HCT116 (cell line): ENCODE results near the gene CMIP.

Source experiments
- ATF3 ChIP-seq: IDR thresholded peaks from 2 replicates; pipeline ENCODE4 v1.6.1; 2012
- CEBPB ChIP-seq: IDR thresholded peaks from 2 replicates; pipeline ENCODE4 v1.6.1; 2012; ENCODE audit warnings: low read depth
- CTCF ChIP-seq, 3 experiments: fragments of 200-600 bp in 1 of 3; sonication (generic) in 1 of 3; IDR thresholded peaks in 2 of 3; conservative IDR thresholded peaks in 1 of 3; 2 replicates each; pipeline ENCODE4 v1.5.1; 2012 to 2017; ENCODE audit warnings: low read depth in 2 of 3, low read length in 2 of 3, antibody characterized with exemption in 1 of 3, borderline replicate concordance in 1 of 3, control low read depth in 1 of 3, mild to moderate bottlenecking in 1 of 3, mixed read lengths in 1 of 3, mixed run types in 1 of 3, moderate library complexity in 1 of 3; ENCODE audit not compliant: insufficient read depth in 1 of 3
- ELF1 ChIP-seq: IDR thresholded peaks from 2 replicates; pipeline ENCODE4 v1.6.1; 2012; ENCODE audit warnings: low read depth, borderline replicate concordance
- EZH2 ChIP-seq: fragments of 200-600 bp; sonication (generic); IDR thresholded peaks from 2 replicates; pipeline ENCODE4 v1.6.1; 2017; ENCODE audit warnings: antibody characterized with exemption, mixed run types
- JUND ChIP-seq: IDR thresholded peaks from 2 replicates; pipeline ENCODE4 v1.6.1; 2012
- POLR2A ChIP-seq: IDR thresholded peaks from 2 replicates; pipeline ENCODE4 v1.7.0; 2011; ENCODE audit warnings: borderline replicate concordance; ENCODE audit not compliant: insufficient read depth, insufficient read length; ENCODE audit errors: extremely low read depth
- POLR2AphosphoS5 ChIP-seq: IDR thresholded peaks from 2 replicates; pipeline ENCODE4 v1.6.1; 2011; ENCODE audit warnings: mild to moderate bottlenecking, low read depth, low read length, moderate library complexity
- TCF7L2 ChIP-seq: IDR thresholded peaks from 2 replicates; pipeline ENCODE4 v1.7.0; 2011; ENCODE audit warnings: borderline replicate concordance, inconsistent platforms; ENCODE audit not compliant: insufficient read depth, insufficient read length; ENCODE audit errors: extremely low read depth
- YY1 ChIP-seq: IDR thresholded peaks from 2 replicates; pipeline ENCODE4 v1.6.1; 2011; ENCODE audit warnings: low read length, low read depth, moderate library complexity, mild to moderate bottlenecking; ENCODE audit not compliant: insufficient replicate concordance; ENCODE audit errors: extremely low read depth
- ZBTB33 ChIP-seq: IDR thresholded peaks from 2 replicates; pipeline ENCODE4 v1.6.1; 2011; ENCODE audit warnings: mild to moderate bottlenecking, low read length, moderate library complexity; ENCODE audit not compliant: insufficient replicate concordance; ENCODE audit errors: extremely low read depth
- ZNF274 ChIP-seq: fragments of 200-500 bp; sonication (Bioruptor generic); IDR thresholded peaks from 2 replicates; pipeline ENCODE4 v1.6.1; 2014; ENCODE audit warnings: mild to moderate bottlenecking, low read depth, low read length, inconsistent platforms

- TF ChIP-seq EZH2, result no peak
- TF ChIP-seq CTCF (IDR thresholded peaks at IDR 0.05 in 2 of 3, conservative IDR thresholded peaks at IDR 0.05 in 1 of 3; ENCODE audit: borderline replicate concordance in 1 of 3, insufficient read depth in 1 of 3, low read depth in 2 of 3, low read length in 2 of 3), result no peak
- no peak for TF ChIP-seq POLR2A
- TF ChIP-seq ELF1, result no peak
- TF ChIP-seq ATF3, result no peak
- no peak for TF ChIP-seq CEBPB
- TF ChIP-seq ZBTB33, result no peak
- TF ChIP-seq TCF7L2, result no peak
- no peak for TF ChIP-seq POLR2AphosphoS5
- TF ChIP-seq ZNF274, result no peak
- TF ChIP-seq JUND, result no peak
- no peak for TF ChIP-seq YY1
Measured at GRCh38 chr16:81637336-81638235, 193.0 kb downstream of the CMIP start.
